Activated CD4-positive, CD25-positive, alpha-beta regulatory T cell treated with anti-CD3 and anti-CD28 coated beads, Interleukin-2, amount 50 U/mL, for 72 hours (primary cell): ENCODE data around the gene ADTRP.

Experiments
- DNase-seq: peaks from one replicate; pipeline ENCODE4 v3.0.0; 2021

The ADTRP gene

GRCh38 chr6:11772109-11772825, 6.3 kb downstream of the ADTRP start:
- DNase-seq, result no peak

DNA sequence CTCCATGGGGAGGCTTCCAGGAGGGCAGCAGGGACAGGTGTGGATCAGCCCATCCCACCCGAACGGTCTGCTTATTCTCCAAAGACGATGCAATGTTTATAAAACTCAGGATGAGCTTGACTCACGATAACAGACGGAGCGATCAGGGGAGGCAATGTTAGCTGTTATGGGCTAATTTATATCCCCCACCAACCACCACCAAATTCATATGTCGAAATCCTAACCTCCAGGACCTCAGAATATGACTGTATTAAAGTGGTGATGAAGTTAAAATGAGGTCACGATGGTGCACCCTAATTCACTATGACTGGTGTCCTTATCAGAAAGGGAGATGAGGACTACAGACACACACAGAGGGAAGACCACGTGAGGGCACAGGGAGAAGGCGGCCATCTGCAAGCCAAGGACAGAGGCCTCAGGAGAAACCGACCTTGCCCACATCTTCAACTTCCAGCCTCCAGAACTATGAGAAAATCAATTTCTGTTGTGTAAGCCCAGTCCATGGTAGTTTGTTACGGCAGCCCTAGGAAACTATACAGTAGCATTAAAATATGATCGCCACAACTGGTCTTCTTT, 7.0 kb downstream of the ADTRP start:
- DNase-seq, result no peak

DNA sequence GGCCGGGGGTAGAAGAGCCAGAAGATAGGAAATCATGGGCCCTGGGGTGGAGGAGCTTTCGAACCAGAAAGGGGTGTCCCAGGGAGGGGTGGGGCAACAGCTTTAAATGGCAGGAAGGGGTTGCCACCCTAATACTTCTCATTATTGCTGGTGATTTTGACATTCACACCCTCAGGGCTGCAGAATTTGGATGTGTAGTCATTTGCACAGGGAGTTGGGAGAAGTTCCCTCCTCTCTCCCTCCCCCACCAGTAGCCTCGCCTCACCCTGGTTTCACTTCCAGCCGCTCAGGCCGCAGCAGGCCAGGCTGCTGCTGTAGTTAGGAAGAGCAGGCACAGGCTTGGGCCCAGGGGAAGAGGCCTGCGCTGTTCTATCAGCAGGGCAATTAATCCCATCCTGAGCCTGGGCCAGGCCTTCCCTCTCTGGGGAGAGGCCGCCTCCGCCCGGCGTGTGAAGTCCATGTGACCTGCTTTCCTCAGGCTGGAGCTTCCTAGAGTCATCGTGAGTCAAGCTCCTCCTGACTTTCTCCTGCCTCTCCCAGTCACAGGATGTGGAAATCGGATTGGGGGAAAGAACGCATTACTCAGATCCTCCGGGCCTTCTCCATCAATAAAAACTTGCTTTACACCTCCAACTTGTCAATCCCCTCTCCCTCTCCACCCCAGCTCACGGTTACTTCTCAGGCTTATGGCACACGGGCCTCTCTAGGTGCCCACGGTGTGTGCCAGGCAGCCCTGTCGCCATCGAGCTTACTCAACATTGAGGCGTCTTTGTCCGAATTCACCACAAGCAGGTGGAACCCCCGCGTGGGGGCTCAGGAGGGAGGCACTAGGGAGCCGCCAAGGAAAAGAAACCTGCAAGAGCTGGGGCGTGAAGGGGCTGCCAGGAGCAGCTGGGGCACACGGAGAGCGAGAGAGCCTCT, 7.8 kb downstream of the ADTRP start:
- no peak for DNase-seq

DNA sequence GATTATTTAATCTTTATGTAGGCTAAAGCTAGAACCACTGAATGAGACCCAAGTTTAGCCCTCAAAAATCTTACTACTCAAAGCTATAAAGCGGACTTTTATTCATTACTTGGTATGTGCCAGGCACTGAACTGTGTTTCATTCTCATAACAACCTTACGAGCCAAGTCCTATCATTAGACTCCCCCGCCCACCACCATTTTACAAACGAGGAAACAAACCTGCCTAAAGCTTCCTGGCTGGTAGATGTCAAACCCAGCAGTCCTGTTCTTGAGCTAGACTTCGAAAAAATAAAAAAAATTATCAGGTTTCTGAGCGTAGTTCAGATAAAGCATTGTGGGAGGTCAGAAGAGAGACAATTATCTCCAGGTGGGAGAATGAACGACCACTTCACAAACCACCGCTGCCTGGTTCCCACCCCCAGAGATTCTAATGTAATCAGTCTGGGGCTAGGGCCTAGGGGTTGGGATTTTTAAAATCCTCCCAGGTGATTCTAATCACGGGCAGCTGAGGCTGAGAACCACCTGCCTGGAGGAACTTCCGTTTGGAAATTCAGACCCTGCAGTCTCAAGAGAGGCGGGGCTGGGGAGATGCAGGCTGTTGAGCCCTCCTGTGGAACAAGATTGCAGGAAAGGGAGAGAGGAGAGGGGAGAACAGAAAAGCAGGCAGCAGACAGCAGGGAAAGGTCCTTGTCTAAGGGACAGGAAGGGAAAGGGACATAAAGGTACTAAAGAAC, 8.6 kb downstream of the ADTRP start:
- DNase-seq, result no peak

GRCh38 chr6:11769244-11769643, 9.4 kb downstream of the ADTRP start:
- no peak for DNase-seq

DNA sequence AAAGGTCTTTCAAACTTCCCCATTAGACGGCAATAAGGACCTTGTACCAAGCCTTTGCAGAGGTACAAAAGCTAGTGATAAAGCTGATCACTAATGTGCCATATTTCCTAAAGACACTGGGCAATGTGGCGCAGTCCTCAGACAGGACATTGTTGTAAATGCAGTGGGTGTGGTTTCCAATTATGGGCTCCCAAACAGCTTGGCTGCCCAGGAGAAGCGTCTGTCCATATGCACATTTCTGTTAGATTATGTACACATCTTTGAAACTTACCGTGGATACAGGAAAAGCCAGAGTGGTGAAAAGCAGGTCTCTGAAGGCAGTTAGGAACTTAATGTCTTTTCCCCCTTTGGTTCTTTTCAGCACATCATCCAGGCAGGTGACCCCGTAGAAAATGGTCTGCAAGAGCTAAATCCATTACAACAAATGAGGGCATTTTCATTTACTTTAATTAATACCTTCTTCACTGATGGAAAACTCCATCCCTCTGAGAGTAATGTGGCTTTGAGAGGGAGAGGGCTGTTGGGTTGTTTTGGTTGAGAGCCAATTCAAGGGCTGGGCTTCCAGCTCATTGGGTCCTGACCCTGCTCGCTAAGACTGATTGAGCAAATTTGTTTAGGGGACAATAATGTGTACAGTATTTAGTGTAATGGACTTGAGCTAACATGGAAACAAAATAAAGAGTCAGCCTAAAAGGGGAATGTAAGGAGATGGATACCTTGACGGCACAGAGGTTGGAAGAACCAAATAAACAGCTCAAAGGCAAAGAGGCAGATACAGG, 10.4 kb downstream of the ADTRP start:
- DNase-seq, result no peak

DNA sequence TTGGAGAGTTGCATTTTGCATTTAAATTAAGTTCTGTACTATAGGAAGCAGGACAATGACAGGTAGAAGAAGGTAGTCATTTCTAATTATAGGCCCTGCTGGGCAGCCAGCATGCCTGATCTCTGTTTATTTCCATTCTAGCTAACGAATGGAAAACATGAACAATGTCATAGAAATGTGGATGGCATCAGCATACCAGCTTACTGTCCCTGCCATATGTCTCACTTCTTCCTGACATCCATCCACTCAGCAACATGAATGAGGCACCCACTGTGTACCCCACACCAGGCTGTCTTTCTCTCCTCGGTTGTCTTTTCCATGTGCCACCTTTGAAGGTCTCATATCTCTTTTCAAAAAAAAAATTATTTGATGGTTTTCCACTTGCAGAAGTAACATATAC, 11.1 kb downstream of the ADTRP start:
- DNase-seq, result no peak

- DNase-seq, result no peak
Observed at GRCh38 chr6:11766589-11767450, 11.8 kb downstream of the ADTRP start.

GRCh38 chr6:11766043-11766442, 12.6 kb downstream of the ADTRP start:
- DNase-seq, result no peak

DNA sequence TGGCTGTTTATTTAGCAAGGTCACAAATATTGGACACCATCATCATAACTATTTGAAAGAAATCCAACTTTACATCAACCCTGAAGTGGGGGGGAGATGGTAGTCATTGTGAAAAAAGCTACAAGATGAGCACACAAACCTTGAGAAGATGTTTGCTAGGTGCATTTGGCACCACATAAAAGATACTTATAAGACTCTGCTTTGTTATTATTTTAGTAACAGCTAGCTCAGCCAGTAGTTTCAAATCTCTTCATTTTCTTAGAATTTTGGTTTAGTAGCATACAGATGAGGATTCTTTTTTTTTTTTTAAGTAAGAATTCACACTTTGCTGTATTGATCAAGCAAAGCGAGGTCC, 14.4 kb downstream of the ADTRP start:
- no peak for DNase-seq

DNA sequence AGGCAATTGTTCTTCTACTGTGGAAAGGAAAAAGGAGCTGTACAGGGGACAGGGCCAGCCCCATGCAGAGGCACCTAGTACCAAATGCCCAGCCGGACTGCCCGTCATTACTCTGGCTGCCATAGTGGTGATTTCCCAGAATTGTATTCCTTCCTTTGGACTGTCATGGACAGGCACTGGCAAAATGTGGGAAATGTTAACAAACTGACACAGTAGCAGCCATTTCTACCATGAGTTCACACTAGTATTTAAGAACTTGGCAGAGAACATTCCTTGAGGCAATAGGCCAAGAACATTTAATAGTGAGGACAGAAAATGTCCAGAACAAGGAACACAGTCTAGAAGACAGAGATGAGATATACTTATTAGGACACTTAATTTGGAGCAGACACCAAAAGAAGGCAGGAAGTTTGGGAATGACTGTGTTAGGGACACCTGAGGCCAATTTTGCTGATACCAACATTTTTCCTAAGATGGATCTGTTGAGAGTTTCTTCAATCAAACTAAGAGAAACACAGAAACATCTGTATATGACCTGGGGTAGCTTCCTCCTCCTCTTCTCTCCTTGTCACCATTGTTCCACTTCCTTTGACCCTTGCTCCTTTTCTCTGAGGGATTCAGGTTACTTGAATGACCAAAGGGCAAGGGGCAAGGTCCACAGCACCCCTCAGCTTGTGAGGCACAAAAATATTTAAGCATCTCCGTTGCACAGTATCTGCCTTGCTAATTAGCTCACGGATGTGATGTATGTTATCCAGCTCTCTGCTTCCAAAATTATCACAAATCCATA, 14.9 kb downstream of the ADTRP start:
- no peak for DNase-seq

GRCh38 chr6:11762794-11763459, 15.7 kb downstream of the ADTRP start:
- DNase-seq, result no peak

DNA sequence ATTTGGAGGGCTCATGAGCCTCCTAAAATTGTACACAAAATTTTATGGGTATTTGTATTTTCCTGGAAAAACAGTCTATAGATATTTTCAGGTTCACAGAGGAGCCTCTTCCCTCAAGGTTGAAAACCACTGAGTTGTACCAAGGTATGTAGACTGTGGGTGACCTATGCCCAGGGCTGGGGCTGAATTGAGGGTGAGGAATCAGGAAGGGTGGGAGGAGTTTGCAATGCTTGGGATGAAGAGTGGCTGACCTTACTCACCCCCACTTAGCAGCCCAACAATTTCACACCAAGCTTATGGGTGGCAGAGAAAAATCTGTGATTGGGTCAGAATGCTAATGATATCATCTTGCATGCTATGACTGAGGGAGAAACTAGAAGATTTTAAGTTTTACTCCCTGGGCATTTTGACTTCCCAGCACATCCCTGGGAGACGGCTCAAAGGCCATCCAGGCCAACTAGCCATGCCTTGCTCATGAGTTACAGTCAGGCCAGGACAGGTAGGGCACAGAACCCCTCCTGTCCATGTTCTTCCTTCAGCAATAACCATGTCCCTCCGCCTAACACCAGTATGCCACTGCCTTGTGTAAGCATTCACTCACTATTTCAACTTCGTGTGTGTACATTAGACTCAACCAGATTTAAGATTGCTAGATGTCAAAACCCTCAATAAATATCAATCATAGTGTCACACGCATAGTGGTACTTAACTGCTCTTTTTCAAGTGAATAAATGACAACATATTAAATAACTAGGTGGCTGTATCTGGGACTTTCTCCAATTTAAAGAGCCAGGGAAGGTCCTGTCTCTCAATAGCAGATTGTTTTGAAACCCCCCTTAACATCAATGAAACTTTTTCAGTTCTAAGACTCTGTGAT, 16.6 kb downstream of the ADTRP start:
- DNase-seq, result no peak

GRCh38 chr6:11760015-11760473, 18.6 kb downstream of the ADTRP start:
- no peak for DNase-seq

GRCh38 chr6:11758878-11759277, 19.7 kb downstream of the ADTRP start:
- no peak for DNase-seq

DNA sequence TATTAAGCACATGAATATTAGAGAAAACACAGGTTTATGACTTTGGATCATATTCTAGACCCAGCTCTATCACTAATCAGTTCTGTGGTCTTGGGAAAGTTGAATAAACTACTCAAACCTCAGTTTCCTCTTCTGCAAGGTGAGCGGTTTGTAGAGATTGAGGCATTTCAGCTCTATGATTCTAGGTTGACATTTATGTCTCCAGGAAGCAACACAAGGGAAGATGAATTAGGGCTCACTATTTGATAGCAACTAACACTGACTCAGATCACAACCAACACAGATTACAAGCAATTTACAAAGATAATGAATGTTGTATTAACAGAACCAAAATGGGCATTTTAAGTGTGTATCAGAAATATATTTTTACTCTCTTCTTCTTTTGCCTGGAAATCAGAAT, 21.9 kb downstream of the ADTRP start:
- DNase-seq, result no peak

DNA sequence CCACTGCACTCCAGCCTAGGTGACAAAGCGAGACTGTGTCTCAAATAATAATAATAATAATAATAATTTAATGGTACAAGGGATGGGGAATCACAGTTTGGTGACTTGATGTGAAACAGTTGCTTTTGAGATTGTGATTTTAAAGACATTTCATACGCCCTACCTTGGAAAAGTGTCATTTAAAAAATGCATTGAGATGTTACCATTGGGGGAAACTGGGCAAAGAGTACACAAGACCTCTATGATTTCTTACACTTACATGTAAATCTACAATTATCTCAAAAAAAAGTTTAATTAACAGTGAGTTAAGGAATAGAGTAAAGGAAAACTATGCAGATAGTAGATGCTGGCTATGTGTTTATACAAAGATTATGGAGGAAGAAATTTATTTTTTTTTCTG, 22.3 kb downstream of the ADTRP start:
- no peak for DNase-seq

GRCh38 chr6:11755725-11756124, 22.9 kb downstream of the ADTRP start:
- no peak for DNase-seq
